Heart right ventricle (tissue), 16 donors: ENCODE measurements around the gene DNAH10. TPM values are rescaled to one million over a fixed set of nuclear protein-coding genes. Genes with fewer than 3 reads are reported as not detected.

Source experiments
- ATAC-seq, 8 donors: fragments of 200-7000 bp; cut with Tn5 transposase; one replicate each; pipeline ENCODE4 v1.9.1; 2020; ENCODE audit warnings: mild to moderate bottlenecking in 8 of 8, moderate library complexity in 8 of 8, moderate number of reproducible peaks in 1 of 8
- DNase-seq, 2 donors: peaks; one replicate each; pipeline ENCODE4 v3.0.0-alpha.2; 2020
- H3K27ac ChIP-seq, 10 donors: fragments of 200-600 bp; sonication (generic) in 2 of 10; one replicate each; pipeline versions ENCODE4 v1.5.0 to v1.8.0; 2020 to 2022; ENCODE audit warnings: mild to moderate bottlenecking in 3 of 10
- H3K27me3 ChIP-seq, 7 donors: fragments of 200-600 bp; one replicate each; pipeline ENCODE4 v1.8.0; 2021 to 2022; ENCODE audit warnings: mild to moderate bottlenecking in 2 of 7
- H3K36me3 ChIP-seq, 9 donors: fragments of 200-600 bp; sonication (generic) in 1 of 9; one replicate each; pipeline versions ENCODE4 v1.5.0 to v1.8.0; 2020 to 2022; ENCODE audit warnings: mild to moderate bottlenecking in 2 of 9
- H3K4me1 ChIP-seq, 9 donors: fragments of 200-600 bp; sonication (generic) in 1 of 9; one replicate each; pipeline versions ENCODE4 v1.5.0 to v1.8.0; 2020 to 2022; ENCODE audit warnings: mild to moderate bottlenecking in 4 of 9
- H3K4me3 ChIP-seq, 10 donors: fragments of 200-600 bp; sonication (generic) in 2 of 10; one replicate each; pipeline versions ENCODE4 v1.5.0 to v1.8.0; 2020 to 2022; ENCODE audit warnings: mild to moderate bottlenecking in 7 of 10, moderate library complexity in 2 of 10
- H3K9me3 ChIP-seq, 11 donors: fragments of 200-600 bp in 10 of 11; sonication (generic) in 2 of 11; one replicate each; pipeline versions ENCODE4 v1.5.0 to v1.8.0; 2013 to 2022; ENCODE audit warnings: mild to moderate bottlenecking in 2 of 11, control low read depth in 1 of 11, moderate library complexity in 1 of 11
- WGBS, 2 donors: extraction: QIAGEN DNeasy Blood & Tissue Kit; methylation state at CpG; one replicate each; pipeline ENCODE4 v1.1.7; 2013; ENCODE audit warnings: inconsistent platforms in 1 of 2; 5-methylcytosine and 5-hydroxymethylcytosine counted together
- intact Hi-C, 10 donors: fragments of 100-400 bp; cut with DNase I; formaldehyde crosslinking; loops; one replicate each; pipeline versions ENCODE4 v1.11.1 to v1.14.2; 2022
- polyA plus RNA-seq, 2 donors: library from polyadenylated mRNA; stranded (reverse); fragments of 200-250 nt; gene quantifications; one replicate each; pipeline ENCODE4 v1.2.3, GENCODE V29; 2013
- total RNA-seq, 10 donors: library from RNA; stranded (reverse); fragmentation: NEBNext Ultra II Directional in 3 of 10; extraction: Animal tissue kit (Norgen Biotek cat#: 25700) in 3 of 10; gene quantifications; one replicate each; pipeline versions ENCODE4 v1.2.1 to v1.2.4, GENCODE V29; 2021 to 2023
- TF ChIP-seq, protein P1 (sequence below), 9 donors: fragments of 200-600 bp; sonication (generic) in 2 of 9; IDR thresholded peaks; one replicate each; pipeline versions ENCODE4 v1.5.0 to v1.8.0; 2021 to 2022; ENCODE audit warnings: antibody characterized with exemption in 9 of 9, mild to moderate bottlenecking in 5 of 9, moderate library complexity in 1 of 9
- donor health status: Arrhythmogenic right ventricular cardiomyopathy.
- donor health status: ischemic (EF 13 %, LVEDD 7.1; RV severe dilation, severe dysfunction).
- donor health status: healthy with polysubstance abuse.
- donor health status: DM: no; HTN: yes; CAD: no.
- donor health status: DM: no; HTN: no; CAD: no.
- donor health status: ischemic (EF 25% LVEDD 6.9; RV normal size, moderate dysfunction).
- donor health status: ischemic (EF 25% LVEDD 5.7; RV mildly dilated, moderate dysfunction).
- donor health status: healthy.
- donor health status: DM: yes; HTN: yes; CAD: no.
- donor health status: Ischemic cardiomyopathy.
- donor health status: ischemic (EF 35%, LVEDD 5.7; RV mildly dilated, moderate dysfunction).
- donor health status: nonischemic (EF 11% LVEDD 7.7; RV severe dilation, severe dysfunction).
- donor health status: DM: yes; HTN: yes; CAD: no.
- donor health status: PGD.
- donor health status: ischemic (EF 29% LVEDD 5.4; RV normal size, mild dysfunction).
- donor health status: nonischemic (EF 23%, LVEDD 6.1; RV moderate dilation, normal function).

DNAH10 gene
- total and polyA plus RNA-seq, 12 donors, result 0.05 to 0.60 (median 0.09) TPM; not detected in 3

DNA sequence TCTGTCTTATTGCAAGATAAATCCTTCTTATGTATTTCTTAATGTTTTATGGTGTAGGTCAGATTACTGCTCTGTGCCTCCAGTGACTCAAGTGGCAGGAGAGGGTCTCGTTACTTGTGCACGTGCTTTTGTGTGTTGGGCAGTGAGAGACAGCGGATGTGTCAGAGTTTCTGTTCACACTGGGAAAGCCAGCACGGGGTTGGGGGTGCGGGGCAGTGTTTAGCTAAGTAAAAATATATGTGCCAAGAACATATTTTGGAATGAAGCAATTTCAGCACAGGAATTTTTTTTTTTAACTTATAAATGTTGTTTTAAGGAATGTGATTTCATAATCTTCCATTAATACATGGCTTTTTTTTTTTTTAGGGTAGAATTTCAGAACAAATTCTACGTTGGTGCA, 4.5 kb upstream of the DNAH10 start:
- H3K9me3 ChIP-seq, result no peaks in the 10 kb centered on the region
- DNase-seq, result no peak
- intact Hi-C loops, result no loop called here
- ATAC-seq, result no peak
- H3K36me3 ChIP-seq, result peaks cover 0 to 75% (median 21%) of the 10 kb centered on the region in 9 donors
- TF ChIP-seq, protein P1, sequence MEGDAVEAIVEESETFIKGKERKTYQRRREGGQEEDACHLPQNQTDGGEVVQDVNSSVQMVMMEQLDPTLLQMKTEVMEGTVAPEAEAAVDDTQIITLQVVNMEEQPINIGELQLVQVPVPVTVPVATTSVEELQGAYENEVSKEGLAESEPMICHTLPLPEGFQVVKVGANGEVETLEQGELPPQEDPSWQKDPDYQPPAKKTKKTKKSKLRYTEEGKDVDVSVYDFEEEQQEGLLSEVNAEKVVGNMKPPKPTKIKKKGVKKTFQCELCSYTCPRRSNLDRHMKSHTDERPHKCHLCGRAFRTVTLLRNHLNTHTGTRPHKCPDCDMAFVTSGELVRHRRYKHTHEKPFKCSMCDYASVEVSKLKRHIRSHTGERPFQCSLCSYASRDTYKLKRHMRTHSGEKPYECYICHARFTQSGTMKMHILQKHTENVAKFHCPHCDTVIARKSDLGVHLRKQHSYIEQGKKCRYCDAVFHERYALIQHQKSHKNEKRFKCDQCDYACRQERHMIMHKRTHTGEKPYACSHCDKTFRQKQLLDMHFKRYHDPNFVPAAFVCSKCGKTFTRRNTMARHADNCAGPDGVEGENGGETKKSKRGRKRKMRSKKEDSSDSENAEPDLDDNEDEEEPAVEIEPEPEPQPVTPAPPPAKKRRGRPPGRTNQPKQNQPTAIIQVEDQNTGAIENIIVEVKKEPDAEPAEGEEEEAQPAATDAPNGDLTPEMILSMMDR (IDR thresholded peaks at IDR 0.05), result no peak
- no peak overlapping the region for H3K27ac ChIP-seq
- H3K4me1 ChIP-seq, result peaks cover 0 to 12% (median 4%) of the 10 kb centered on the region in 9 donors
- peaks cover 0 to 21% (median 12%) of the 10 kb centered on the region in 7 donors for H3K27me3 ChIP-seq
- H3K4me3 ChIP-seq, result no peak overlapping the region
- WGBS, 2 donors, result 86 to 89% methylated on average over 6 of the region's 6 CpGs

DNA sequence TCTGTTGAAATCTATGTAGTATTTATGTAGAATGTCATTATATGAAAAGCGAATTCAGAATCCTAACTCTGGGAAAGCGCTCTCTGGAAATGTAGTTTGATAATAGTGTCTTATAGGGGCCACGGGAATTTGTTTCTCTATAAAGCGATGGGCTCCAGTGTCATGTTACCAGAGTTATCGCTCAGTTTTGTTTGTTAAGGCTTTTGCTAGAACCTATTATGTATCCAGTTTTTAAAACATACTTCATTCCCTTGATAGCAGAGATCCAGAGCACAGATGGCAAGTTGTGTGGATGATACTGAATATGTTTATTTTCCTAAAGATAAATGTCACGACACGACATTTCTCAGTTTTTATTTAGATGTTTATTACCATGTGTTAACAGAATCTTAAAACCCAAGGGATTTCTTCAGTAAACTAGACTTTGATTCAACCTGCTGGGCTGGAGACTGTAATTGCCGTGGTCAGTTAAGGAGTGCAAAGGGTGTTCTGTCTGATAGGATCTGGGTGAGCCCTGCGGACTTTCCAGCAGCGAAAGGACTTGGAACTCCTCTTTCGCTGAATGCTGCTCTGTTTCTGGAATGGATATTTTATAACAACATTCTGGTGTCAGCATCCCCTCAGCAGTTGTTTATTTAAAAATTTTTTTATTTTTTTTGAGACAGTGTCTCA, 1.7 kb upstream of the DNAH10 start:
- Histone ChIP-seq H3K27me3 (peaks cover 0 to 41% (median 24%) of the 10 kb centered on the region in 7 donors), H3K27ac (no peak overlapping the region), H3K4me3 (no peak overlapping the region), H3K9me3 (no peaks in the 10 kb centered on the region), H3K36me3 (peaks cover 0 to 46% (median 0%) of the 10 kb centered on the region in 9 donors), H3K4me1 (peaks cover 0 to 15% (median 4%) of the 10 kb centered on the region in 9 donors)
- TF ChIP-seq, protein P1 (IDR thresholded peaks at IDR 0.05), result no peak
- ATAC-seq, result no peak
- intact Hi-C loops, result no loop called here
- DNase-seq, result no peak
- WGBS, 2 donors, result 96 to 97% methylated on average over 11 of the region's 11 CpGs

DNA sequence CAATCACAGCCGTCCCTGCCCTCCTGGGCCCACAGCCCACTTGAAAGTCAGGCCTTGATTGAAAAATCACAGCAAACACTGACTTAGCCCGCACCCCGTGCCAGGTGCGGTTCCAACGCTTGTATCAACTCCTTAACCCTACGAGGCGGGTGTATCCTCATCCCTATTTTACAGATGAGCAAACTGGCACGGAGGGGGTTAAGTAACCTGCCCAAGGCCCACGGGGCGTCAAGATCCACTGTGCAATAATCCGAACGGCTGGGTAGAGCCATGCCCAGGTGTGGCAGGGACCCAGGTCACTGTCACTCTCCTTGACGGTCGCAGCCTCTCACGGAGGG, 583 bp downstream of the DNAH10 start:
- intact Hi-C loops, result no loop called here
- H3K27me3 ChIP-seq, result peaks cover 0 to 41% (median 24%) of the 10 kb centered on the region in 7 donors
- H3K4me3 ChIP-seq, result peak overlapping the region in 6 of 10 donors; percentile 37 to 57 (median 44)
- H3K9me3 ChIP-seq, result no peaks in the 10 kb centered on the region
- TF ChIP-seq, protein P1 (IDR thresholded peaks at IDR 0.05), result no peak
- 39 to 43% methylated on average over 15 of the region's 15 CpGs for WGBS, 2 donors
- peaks cover 0 to 25% (median 0%) of the 10 kb centered on the region in 9 donors for H3K36me3 ChIP-seq
- no peak overlapping the region for H3K27ac ChIP-seq
- DNase-seq (no peak), ATAC-seq (peak in 1 of 8 donors; percentile 13)
- peaks cover 0 to 18% (median 4%) of the 10 kb centered on the region in 9 donors for H3K4me1 ChIP-seq

DNA sequence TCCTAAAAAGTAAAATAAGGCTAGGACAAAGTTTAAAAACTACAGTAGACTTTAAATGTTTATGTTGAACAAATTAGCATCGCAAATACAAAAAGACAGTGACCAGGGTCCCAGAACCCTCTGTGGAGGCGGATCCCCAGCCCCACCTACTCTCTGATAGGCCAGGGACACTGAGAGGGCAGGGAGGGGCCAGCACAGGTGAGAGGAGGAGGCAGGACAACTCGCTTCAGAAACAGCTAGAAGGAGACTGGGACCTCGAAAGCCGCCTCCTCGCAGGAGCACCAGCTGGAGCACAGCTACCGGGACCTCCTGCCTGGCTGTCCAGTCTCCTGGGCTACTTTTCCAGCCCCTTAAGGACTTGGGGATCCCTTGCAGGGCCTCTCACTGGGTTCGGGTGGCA, 992 bp downstream of the DNAH10 start:
- Histone ChIP-seq H3K27ac (no peak overlapping the region), H3K9me3 (no peaks in the 10 kb centered on the region), H3K27me3 (peaks cover 0 to 41% (median 24%) of the 10 kb centered on the region in 7 donors), H3K36me3 (peaks cover 0 to 22% (median 0%) of the 10 kb centered on the region in 9 donors), H3K4me3 (no peak overlapping the region), H3K4me1 (peaks cover 0 to 19% (median 4%) of the 10 kb centered on the region in 9 donors)
- WGBS, 2 donors, result 76 to 80% methylated on average over 8 of the region's 8 CpGs
- intact Hi-C loops, result no loop called here
- no peak for DNase-seq
- TF ChIP-seq, protein P1 (IDR thresholded peaks at IDR 0.05), result no peak
- ATAC-seq, result no peak
